WERI-Rb-1 (cell line): Measurements from ENCODE around the gene TMEM272.

Source experiments
- DNase-seq: peaks from one replicate; pipeline ENCODE4 v3.0.0-alpha.2; 2020
- H3K27ac ChIP-seq: fragments of 250-450 bp; sonication (Bioruptor Pico); 2 replicates; pipeline ENCODE4 v1.5.1; 2020; ENCODE audit warnings: mild to moderate bottlenecking, moderate library complexity
- H3K27me3 ChIP-seq: fragments of 250-450 bp; sonication (Bioruptor Pico); 2 replicates; pipeline ENCODE4 v1.5.1; 2021; ENCODE audit warnings: mild to moderate bottlenecking, low read depth, moderate library complexity; ENCODE audit not compliant: insufficient read depth, severe bottlenecking
- H3K36me3 ChIP-seq: fragments of 250-450 bp; sonication (Bioruptor Pico); 2 replicates; pipeline ENCODE4 v1.5.1; 2020; ENCODE audit warnings: mild to moderate bottlenecking, moderate library complexity
- H3K4me3 ChIP-seq: 2 replicates; pipeline ENCODE4 v1.5.1; 2011; ENCODE audit warnings: low read depth, mild to moderate bottlenecking, control low read depth, low read length
- H3K9me3 ChIP-seq: fragments of 250-450 bp; sonication (Bioruptor Pico); 2 replicates; pipeline ENCODE4 v1.5.1; 2021; ENCODE audit warnings: mild to moderate bottlenecking, moderate library complexity; ENCODE audit not compliant: severe bottlenecking
- TF ChIP-seq, protein P1 (sequence below): IDR thresholded peaks from 2 replicates; pipeline ENCODE4 v1.5.1; 2011; ENCODE audit warnings: low read depth, mild to moderate bottlenecking, control low read depth, inconsistent platforms, low read length

The TMEM272 gene

DNA sequence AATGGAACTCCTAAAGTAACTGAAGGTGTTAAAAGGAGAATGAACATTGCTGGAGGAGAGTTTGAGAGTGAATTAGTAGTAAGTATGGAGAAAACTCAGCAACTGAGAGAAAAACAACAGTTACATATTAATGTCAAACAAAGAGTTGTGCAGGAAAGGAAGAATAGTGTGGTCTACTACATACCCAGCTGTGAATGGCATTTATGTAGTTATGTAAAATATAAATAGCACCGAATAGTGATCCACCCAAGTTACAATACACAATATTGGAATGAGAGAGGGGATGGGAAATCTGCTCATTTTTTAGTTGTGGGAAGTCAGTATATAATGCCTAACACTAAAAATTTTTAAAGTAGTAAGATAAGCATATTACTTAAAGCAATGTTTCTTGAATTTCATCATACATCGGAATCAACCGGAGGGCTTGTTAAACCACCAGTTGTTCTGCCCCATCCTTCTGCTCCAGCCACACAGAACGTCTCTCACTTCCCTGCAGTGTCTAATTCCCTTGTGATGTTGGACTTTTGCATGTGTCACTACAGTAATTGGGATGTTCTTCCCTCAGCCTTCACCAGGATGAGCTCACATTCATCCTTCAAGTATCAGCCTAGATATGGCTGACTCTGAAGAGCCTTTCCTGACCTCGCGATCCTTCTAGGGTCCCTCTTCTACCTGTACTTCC lies 28.3 kb upstream of the TMEM272 start:
- Histone ChIP-seq H3K36me3 (no peaks in the 10 kb centered on the region), H3K27ac (no peak overlapping the region), H3K4me3 (no peak overlapping the region), H3K27me3 (no peaks in the 10 kb centered on the region), H3K9me3 (no peaks in the 10 kb centered on the region)
- TF ChIP-seq, protein P1, sequence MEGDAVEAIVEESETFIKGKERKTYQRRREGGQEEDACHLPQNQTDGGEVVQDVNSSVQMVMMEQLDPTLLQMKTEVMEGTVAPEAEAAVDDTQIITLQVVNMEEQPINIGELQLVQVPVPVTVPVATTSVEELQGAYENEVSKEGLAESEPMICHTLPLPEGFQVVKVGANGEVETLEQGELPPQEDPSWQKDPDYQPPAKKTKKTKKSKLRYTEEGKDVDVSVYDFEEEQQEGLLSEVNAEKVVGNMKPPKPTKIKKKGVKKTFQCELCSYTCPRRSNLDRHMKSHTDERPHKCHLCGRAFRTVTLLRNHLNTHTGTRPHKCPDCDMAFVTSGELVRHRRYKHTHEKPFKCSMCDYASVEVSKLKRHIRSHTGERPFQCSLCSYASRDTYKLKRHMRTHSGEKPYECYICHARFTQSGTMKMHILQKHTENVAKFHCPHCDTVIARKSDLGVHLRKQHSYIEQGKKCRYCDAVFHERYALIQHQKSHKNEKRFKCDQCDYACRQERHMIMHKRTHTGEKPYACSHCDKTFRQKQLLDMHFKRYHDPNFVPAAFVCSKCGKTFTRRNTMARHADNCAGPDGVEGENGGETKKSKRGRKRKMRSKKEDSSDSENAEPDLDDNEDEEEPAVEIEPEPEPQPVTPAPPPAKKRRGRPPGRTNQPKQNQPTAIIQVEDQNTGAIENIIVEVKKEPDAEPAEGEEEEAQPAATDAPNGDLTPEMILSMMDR: no peak
- DNase-seq: no peak

GRCh38 chr13:51870616-51871015 lies 25.6 kb upstream of the TMEM272 start:
- TF ChIP-seq, protein P1: no peak
- no peak for DNase-seq
- Histone ChIP-seq H3K9me3 (no peaks in the 10 kb centered on the region), H3K27ac (no peak overlapping the region), H3K36me3 (no peaks in the 10 kb centered on the region), H3K27me3 (no peaks in the 10 kb centered on the region), H3K4me3 (no peak overlapping the region)

- DNase-seq: no peak
- TF ChIP-seq, protein P1: no peak
- Histone ChIP-seq H3K4me3 (no peak overlapping the region), H3K9me3 (no peaks in the 10 kb centered on the region), H3K36me3 (no peaks in the 10 kb centered on the region), H3K27me3 (no peaks in the 10 kb centered on the region), H3K27ac (no peak overlapping the region)
Observed at GRCh38 chr13:51869916-51870315, 24.9 kb upstream of the TMEM272 start.

DNA sequence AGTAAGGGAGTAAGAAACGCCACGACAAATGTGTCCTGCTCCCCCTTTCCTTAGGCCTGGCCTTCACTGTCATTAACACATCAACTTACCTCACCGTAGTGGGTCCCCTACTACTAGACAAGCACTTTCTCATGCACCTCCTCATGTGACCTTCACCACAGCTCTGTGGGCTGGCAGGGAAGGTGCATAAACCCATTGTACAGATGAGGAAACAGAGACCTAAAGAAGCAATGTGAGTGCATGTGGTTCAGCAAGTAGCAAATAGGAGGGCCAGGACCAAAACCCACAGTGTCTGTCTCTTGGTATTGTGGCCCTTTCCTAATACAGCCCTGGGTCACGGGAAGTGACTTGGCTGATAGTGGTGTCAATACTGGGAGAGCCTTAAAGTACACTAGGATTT lies 22.1 kb upstream of the TMEM272 start:
- TF ChIP-seq, protein P1: no peak
- no peak for DNase-seq
- Histone ChIP-seq H3K36me3 (no peaks in the 10 kb centered on the region), H3K9me3 (no peaks in the 10 kb centered on the region), H3K4me3 (no peak overlapping the region), H3K27ac (no peak overlapping the region), H3K27me3 (no peaks in the 10 kb centered on the region)

GRCh38 chr13:51865838-51866237 lies 20.9 kb upstream of the TMEM272 start:
- Histone ChIP-seq H3K4me3 (no peak overlapping the region), H3K27me3 (no peaks in the 10 kb centered on the region), H3K9me3 (no peaks in the 10 kb centered on the region), H3K36me3 (no peaks in the 10 kb centered on the region), H3K27ac (no peak overlapping the region)
- TF ChIP-seq, protein P1: peak; percentile 24; the same call in 1 of the 2 replicates
- peak; percentile 10 for DNase-seq

DNA sequence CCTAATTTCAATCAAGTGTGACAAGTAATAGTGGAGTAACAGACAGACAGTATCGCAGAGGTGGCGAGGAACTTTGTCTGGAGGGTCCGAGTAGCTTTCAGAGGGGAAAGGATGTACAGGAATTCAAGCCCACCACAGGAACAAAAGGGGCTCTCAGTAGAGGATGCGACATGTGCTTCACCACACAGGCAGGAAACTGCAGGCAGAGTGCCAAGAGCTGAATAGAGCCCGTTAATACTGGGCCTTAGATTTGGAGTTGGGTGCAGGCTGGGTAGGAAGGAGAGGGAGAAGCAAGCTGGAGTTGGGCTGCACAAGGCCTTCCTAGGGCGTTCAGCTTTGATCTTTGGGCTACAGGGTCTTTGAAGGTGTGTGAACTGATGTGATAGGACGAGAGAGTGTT lies 18.0 kb upstream of the TMEM272 start:
- DNase-seq: no peak
- H3K9me3 ChIP-seq: no peaks in the 10 kb centered on the region
- TF ChIP-seq, protein P1: no peak
- no peaks in the 10 kb centered on the region for H3K36me3 ChIP-seq
- H3K4me3 ChIP-seq: no peak overlapping the region
- no peak overlapping the region for H3K27ac ChIP-seq
- no peaks in the 10 kb centered on the region for H3K27me3 ChIP-seq
